HG03575 (cell line): Measurements from ENCODE around the gene ASB5.
"Not testable (repeated sequence)": the region's sequence is repeated elsewhere in the genome, so short reads cannot be mapped to it uniquely, and the experiment has no call there.

Source experiments
- ATAC-seq: cut with Tn5 transposase; IDR thresholded peaks from one replicate; pipeline ENCODE4 v1.9.1; 2021; ENCODE audit not compliant: unreplicated experiment, insufficient number of reproducible peaks, low FRiP score; ENCODE audit errors: extremely low read depth

ASB5 gene

DNA sequence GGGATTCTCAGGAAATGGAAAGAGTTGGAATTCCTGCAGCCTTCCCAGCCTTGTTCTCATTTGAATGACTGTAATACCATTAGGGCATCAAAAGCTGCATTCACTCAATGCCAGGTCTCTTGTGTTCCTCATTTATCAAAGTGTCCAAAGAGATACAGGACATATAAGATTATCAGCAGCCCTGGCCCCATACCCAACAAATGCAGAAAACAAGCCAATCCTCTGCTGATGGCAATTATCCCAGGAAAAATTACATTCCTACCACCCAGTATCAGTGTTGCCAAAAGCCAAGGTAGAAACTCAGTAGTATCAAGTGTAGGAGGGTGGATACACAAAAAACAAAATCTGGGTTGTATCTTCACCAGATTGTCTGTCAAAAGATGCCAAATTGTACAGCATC lies 18.5 kb upstream of the ASB5 start:
- ATAC-seq: no peak

DNA sequence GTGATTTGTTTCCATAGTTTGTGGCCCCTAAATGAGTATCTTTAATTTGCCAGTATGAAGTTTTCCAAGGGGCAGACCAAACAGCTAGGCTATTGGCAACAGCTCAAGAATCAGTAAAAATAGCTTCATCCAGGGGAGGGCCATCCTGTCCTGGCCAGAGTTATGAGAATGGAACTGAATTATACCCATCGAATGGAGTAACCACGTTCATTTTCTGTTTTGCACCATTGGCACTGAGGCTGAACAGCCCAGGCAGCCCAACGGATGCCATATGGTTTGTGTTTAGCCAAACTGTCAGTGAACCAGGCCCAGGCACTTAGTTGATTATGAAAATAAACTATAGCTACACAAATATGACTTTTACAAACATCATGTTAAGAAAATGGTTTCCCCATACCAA lies 17.7 kb upstream of the ASB5 start:
- ATAC-seq: no peak

DNA sequence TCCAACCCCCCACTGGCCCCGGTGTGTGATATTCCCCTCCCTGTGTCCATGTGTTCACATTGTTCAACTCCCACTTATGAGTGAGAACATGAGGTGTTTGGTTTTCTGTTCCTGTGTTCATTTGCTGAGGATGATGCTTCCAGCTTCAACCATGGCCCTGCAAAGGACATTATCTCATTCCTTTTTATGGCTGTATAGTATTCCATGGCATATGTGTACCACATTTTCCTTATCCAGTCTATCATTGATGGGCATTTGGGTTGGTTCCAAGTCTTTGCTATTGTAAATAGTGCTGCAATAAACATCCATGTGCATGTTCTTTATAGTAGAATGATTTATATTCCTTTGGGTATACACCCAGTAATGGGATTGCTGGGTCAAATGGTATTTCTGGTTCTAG lies 10.5 kb upstream of the ASB5 start:
- not testable (repeated sequence) for ATAC-seq

DNA sequence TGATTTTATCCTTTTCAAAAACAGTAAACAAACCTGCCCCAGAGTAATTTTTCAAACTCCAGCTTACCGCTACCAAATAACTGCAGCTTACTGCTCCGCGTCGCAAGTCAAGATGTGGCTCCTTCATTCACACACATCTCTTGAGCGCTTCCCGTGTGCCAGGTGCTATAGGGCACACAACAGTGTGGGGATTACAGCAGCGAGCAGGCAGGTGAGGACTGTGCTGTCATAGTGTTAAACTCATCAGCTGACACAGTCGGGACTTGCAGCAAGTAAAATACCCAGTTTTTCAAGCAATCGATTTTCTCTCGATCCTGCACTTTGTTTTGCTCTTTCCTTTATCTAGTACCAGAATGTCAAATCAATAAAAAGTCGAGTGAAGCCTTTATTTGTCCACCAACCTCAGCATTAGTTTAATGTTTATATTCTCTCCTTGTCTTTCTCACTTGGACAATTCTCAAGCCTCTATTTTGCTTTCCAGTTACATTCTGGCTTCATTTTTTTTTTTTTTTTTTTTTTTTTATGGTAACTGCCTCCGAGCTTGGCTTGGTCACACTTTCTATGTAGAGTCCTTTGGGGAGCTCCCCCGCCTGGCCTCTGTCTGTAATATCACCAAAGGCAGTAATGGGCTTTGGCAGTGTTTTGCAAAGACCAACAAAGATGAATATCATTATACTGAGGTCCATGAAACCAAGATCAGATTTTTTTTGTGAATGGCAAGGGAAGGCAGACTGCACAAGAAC lies 8.3 kb upstream of the ASB5 start:
- ATAC-seq: no peak

DNA sequence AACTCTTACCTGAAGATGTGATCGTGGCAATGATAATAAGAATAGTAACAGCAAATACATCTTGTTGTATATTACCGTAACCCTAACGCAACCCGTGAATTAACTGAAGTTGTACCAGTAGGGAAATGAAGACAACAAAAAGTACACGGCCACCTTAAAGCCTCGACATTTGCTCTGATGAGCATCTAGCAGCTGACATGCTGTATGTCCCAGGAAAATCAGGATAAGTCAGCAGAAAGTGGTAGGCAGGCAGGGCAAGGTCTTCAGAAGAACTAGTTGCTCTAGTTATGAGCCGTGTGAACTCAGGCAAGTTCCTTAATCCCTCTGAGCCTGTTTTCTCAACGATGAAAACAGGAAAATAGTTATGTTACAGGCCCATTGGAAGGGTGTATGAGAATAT lies 7.7 kb upstream of the ASB5 start:
- ATAC-seq: no peak

DNA sequence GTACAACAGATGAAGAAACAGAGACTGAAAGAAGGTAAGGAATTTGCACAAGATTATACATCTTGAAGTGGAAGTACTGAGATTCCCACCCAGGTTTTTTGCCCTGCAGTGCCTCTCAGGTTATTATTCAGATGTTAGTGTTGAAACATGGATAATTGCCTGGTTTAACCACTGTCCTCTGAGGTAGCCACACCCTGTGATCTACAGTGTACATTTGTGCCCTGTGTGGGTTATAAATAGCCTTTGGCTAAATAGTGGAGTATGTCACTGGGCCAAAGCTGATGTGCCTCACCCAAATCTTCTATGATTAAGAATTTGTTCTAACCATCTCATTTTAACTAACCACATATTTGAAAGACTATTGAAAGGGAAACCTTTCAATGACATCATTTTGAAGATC lies 5.4 kb upstream of the ASB5 start:
- ATAC-seq: no peak

DNA sequence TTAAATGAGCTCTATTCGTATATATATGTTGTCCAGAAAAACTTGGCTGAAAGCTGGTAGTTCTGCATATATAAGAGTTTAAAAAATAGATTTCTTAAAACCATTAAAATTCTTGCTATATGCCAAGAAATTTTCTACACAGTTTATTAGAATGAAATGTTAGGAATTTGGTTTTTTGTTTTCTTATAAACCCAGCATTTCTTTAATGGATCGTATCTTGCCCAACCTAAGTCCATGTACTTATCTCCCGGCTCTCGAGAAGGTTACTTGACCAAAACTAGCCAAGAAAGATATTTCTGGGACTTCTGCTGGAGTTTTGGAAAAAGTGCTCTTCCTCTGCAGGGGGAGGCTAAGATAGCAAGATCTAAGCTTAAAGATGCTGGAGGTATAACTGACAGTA lies 4.7 kb upstream of the ASB5 start:
- no peak for ATAC-seq

DNA sequence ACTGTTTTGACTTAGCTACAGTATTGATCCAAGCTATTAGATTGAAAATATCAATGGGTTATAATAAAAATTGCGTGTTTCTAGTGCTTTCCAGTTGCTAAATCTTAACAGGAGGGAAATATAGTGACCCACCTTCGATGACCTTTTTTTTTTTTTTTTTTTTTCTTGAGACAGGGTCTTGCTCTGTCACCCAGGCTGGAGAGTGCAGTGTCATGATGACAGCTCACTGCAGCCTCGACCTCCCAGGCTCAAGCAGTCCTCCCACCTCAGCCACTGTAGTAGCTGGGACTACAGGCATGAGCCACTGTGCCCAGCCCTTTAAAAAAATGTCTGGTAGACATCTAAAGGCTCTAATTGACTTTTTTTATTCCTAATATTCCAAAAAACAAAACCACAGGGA lies 3.8 kb upstream of the ASB5 start:
- ATAC-seq: no peak

DNA sequence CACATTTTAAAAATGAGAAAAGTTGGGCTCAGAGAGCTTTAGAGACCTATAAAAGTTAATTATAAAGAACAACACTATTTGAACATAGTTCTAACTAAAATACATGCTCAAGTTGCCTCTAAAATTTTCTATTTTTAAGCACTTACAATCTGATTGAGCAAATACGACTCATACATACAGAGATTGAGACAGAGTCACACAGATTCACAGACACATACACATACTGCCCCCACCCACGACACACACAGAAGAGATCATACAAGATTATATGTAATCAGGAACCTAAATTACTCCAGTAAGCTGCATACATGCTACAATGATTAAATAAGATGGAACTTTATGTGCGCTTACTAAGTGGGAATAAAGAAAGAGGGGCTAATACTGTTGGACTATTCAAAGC lies 2.7 kb upstream of the ASB5 start:
- ATAC-seq: no peak

DNA sequence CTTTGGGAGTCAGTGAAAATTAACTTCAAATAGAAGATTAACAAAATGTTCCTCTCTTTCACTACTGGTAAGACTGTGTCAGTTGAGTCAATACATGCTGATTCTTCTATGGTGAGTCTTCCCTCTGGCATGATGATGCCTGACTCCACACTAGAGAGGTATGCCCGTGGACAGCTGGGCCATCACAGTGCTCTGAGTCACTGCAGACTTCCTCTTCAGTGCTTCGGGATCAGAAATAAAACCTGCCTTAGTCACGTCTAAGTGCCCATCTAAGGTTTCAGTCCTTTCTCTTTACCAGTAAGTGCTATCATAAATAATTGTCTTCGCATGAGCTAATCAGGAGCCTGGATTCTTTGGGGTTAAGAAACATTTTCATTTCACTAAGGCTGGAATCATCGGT lies 1.6 kb upstream of the ASB5 start:
- no peak for ATAC-seq

DNA sequence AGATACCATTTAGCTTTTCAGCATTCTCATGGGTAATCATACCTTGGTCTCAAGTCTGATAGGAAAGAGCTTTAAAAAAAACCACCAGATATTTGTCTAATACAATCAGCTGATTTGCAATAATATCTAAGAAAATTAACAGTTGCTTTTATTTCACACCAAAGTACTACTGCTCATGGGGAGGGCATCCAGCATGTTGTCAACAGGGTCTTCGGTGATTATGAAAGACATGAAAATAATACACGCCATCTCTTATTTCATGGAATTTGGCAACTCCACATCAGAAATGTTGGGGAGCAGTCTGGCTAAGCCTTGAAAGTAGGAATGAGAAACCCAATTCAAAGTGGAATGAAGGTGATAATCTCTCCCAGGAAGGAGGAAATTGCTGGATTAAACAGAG lies 3.0 kb downstream of the ASB5 start:
- no peak for ATAC-seq

DNA sequence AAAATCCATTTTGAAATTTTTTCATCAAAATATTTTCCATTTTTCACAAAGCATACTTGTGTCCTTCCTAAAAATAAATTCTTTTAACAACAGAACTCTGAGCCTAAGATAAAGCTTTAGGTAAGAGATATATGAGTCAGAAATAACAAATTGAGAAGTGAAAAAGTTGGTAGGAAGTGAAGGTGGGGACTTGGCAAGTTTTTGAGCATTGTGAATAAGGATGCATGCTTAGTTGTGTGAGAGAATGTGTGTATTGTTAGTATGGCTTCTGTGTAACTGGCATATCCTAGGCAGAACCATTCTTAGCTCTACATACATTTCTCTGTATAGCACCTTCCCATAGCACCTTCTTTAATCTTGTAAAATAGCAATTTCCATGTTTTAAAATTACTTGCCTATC lies 6.8 kb downstream of the ASB5 start:
- peak; percentile 66 for ATAC-seq

DNA sequence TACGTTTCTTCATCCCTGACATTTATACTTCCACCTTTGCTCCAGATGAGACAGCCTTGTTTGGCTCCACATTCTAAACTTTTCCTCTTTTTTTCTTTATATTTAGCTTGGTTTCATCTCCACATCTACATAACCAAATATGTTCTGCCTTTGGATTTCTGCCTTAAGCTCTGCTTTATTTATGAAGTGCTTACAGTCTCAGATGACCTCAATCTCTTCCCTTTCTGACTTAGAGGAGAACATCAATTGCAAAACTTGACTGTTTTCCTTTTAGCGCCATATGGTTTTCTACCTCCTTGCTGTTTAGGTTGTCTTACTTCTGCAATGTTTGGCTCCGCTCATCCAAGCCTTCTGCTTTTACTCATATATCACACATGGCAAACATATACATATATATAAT lies 7.5 kb downstream of the ASB5 start:
- ATAC-seq: no peak

DNA sequence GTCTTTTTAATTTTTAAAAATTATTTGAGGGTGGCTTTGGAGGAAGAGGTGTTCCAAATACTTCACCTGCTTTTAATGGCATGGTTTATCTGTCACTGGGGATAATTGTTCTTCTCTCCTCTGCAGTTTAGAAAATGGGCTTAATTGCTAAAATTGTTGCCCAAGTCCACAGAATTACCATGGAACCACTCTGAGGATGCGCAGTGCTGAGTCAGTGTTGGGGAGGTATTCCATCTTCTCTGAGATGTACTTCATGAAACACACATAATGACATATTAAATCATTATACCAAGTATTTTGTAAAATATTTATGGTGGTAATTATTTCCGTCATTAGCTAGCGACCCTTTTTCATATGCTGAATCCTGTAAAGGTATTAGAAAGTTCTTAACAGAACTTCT lies 8.0 kb downstream of the ASB5 start:
- ATAC-seq: no peak

DNA sequence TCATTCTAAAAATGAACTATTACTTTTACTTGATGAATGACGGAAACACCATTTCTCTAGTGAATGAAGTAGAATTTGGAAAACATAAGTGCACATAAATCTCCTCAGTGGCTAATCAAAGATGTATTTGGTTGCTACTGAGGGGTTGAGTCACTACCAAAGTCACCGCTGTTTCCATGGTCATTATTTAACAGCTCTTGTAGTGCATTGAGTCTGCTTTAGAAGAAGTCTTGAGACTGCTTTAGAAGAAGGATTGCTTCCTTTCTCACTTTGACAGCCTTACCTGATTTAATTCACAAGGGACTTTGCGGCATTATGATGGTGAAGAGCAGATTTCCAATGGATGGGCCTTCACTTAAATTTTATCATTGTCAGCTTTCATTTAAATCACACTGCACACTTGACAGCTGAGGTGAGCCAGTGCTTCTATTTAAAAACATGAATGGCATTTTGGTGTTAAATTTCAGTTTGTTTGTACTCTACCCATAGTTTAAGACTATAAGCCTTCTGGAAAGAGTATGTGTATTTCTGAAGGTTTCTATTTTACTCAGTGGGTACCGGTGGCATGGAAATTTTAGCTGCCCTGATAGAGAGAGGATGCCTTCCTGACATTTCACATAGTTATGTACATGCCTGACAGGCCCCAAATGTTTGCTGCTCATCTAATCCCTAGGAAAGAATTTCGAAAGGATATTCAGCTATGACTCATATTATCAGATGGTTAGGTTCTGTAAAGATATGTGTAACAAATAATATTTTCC lies 9.5 kb downstream of the ASB5 start:
- no peak for ATAC-seq

DNA sequence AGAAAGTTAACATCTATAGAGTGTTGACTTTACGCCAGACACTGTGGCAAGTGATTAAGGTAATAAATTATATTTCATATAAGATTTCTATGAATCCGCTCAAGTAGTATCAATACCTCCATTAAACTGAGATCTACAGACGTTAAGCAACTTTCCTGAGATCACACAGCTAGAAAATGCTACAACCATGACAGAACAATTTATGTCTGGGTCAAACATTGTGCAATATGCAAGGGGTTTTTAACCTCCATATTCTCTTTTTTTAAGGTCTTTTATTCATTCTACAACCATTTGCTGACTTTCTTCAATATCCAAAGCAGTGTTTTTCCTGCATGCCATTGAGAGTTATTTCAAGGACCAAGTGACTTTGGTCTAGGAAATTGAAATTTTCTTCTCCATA lies 10.9 kb downstream of the ASB5 start:
- no peak for ATAC-seq

DNA sequence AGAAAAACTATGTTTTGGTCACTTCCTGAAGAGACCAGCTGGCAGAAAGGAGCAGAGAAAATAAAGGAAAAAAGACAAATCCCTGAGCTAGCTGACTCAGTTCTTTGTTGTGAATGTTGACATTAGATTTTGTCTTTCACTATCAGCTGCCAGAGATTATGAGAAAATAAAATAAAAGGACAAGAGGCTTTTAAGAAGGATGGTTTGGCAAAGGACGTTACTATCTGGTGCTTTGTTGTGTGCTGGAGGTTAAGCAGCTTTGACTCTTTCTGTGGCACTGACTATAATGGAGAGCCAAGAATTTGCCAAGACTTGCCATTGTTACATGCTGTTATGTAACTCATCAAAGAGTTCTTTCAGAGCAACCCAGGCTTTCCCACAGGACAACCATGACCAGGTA lies 12.1 kb downstream of the ASB5 start:
- ATAC-seq: no peak

DNA sequence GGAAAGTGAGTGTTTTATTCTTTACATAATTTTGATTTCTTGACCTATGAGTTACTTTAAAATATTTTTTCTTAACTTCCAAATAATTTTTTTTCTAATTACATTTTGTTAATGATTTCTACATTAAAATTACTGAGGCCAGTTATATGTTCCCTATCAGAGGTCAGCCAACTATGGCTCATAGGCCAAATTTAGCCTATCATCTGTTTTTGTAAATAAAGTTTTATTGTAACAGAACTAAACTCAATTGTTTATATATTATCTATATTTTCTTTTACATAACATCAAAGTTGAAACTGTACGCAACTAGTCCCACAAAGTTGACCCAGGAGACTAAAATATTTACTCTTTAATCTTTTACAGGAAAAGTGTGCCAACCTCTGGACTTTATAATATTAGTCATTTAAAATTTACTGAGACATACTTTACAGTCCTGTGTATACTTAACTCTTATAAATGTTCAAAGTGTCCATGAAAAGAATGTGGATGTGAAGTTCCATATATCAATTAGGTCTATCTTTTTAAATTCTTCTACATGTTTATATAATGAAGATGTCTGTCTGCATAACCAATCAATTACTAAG lies 26.2 kb downstream of the ASB5 start:
- no peak for ATAC-seq

DNA sequence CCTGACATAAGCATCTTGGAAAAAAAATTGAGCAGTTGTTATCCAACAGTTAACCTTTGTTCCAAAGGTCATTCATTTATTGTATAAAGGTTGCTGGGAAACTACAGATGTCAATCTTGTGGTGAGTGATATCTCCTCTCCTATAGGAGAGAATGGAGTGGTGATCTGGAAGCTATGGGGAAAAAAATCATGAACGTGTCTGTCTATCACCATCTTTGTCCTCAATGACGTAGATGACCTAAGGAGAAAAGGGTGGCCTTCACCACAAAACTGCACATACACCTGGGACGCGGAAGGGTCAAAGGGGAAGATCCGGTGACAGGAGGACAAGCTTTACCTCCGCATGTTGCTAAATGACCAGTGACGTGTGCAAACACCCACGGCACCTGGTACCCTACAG lies 27.3 kb downstream of the ASB5 start:
- no peak for ATAC-seq

DNA sequence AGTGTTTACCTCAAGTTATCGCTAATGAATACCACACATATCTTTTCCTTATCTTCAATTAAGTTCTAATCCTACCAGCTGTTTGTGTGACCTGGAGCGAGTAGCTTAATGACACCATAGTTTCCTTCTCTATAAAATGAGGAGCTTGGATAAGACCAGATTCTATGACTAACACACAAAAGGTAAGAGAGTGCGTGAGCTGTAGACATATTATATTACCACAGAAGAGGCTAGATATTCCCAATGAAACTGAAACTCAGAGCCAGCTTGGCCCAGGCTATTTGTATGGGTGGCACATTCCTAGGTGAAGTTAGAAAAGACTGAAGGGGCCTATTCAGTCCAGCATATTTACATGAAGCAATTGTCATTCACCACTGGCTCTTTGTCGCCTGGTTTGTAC lies 30.2 kb downstream of the ASB5 start:
- ATAC-seq: no peak
